Activated T-helper 2 cell treated with anti-CD3 and anti-CD28 coated beads, Interferon-gamma antibody, Interleukin-2, Interleukin-4, amounts not matched to agents 10 μg/mL and 5 μg/mL and 100 μg/mL, durations not matched to agents 14 hours and 24 hours and 36 hours (primary cell): ENCODE measurements around the gene SMOC2. TPM values are rescaled to one million over a fixed set of nuclear protein-coding genes. Genes with fewer than 3 reads are reported as not detected.

Source experiments
- DNase-seq: peaks from one replicate; pipeline ENCODE4 v3.0.0; 2021; ENCODE audit warnings: low spot score
- H3K27ac Mint-ChIP-seq: one replicate; pipeline ENCODE4 v1.8.0; 2021; ENCODE audit warnings: mixed read lengths
- H3K27me3 Mint-ChIP-seq: one replicate; pipeline ENCODE4 v1.8.0; 2021; ENCODE audit warnings: low read depth, mixed read lengths
- H3K36me3 Mint-ChIP-seq: one replicate; pipeline ENCODE4 v1.8.0; 2021; ENCODE audit warnings: low read depth, mixed read lengths
- H3K4me1 Mint-ChIP-seq: one replicate; pipeline ENCODE4 v1.8.0; 2021; ENCODE audit warnings: low read depth, mixed read lengths
- H3K4me3 Mint-ChIP-seq: one replicate; pipeline ENCODE4 v1.8.0; 2021; ENCODE audit warnings: low read depth, mild to moderate bottlenecking, moderate library complexity, mixed read lengths
- H3K9me3 Mint-ChIP-seq: one replicate; pipeline ENCODE4 v1.8.0; 2021; ENCODE audit warnings: mixed read lengths
- intact Hi-C: fragments of 100-400 bp; cut with micrococcal nuclease; formaldehyde crosslinking; loops from one replicate; pipeline ENCODE4 v1.15.1; 2023
- total RNA-seq: library from RNA; stranded (reverse); gene quantifications from 2 replicates; pipeline ENCODE4 v1.2.3, GENCODE V29; 2022

SMOC2 gene
- total RNA-seq, 1 donor from 2014 or later: not detected

DNA sequence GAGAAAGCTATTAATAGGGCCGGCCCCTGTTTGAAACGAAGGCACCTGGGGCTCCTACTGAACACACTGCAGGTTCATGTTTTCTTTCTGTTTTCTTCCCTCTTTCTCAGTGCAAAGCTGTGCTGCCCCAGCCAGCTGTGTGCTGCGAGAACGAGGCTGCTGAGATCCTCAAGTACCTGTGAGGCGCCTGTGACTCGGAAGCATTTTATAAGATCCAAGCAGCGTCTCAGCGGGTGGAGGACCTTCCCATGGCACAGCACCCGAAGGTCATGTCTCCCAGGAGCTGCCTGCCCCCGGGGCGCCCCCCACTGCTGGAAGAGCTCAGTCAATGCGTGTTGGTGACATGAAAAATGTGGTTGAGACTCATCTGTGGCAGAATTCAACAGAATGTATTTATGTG is 66.3 kb downstream of the SMOC2 start:
- Mint-ChIP-seq H3K9me3 (no peaks in the 10 kb centered on the region), H3K27ac (no peak overlapping the region), H3K36me3 (no peaks in the 10 kb centered on the region), H3K27me3 (no peaks in the 10 kb centered on the region), H3K4me1 (no peaks in the 10 kb centered on the region), H3K4me3 (no peak overlapping the region)
- intact Hi-C loops: no loop called here
- DNase-seq: no peak

DNA sequence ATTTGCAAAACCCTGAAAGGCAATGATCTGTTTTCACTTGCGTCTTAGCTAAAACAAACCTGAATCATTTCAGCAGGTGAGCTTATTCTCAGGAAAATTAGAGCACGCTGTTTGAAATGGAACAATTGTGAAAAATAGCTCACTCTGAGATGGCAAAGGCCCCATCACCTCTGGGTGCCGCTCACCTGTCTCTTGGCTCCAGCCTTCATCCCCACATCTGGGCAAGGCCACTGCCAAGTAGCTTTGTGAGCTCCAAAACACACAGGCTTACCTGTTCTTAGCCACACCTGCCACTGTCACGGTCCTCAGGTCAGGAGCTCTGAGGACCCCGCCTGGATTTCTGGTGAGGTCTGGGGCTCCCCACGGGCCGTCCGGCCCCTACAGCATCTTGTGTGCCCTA is 66.7 kb downstream of the SMOC2 start:
- Mint-ChIP-seq H3K9me3 (no peaks in the 10 kb centered on the region), H3K27me3 (no peaks in the 10 kb centered on the region), H3K4me3 (no peak overlapping the region), H3K4me1 (no peaks in the 10 kb centered on the region), H3K27ac (no peak overlapping the region), H3K36me3 (no peaks in the 10 kb centered on the region)
- intact Hi-C loops: no loop called here
- DNase-seq: no peak

DNA sequence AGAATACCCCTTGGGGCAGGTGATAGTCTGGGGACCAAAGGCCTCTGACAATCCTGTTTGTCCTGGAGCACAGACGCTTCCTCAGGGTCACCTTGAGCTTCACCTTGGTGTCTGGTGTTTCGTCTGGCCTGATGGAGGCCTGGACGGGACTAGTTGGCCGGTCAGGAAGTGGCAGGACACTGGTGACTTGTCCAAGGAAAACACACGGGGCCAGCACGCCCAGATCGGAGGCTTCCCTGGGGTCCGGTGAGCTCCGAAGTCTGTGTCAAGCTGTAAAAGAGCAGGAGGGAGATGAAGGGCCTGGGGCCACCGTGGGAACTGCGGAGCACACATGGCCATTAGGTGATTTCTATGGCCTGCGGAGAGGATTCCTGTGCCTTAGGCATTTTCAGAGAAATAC is 67.9 kb downstream of the SMOC2 start:
- no peak overlapping the region for H3K27ac Mint-ChIP-seq
- intact Hi-C loops: no loop called here
- H3K9me3 Mint-ChIP-seq: no peaks in the 10 kb centered on the region
- no peak overlapping the region for H3K4me3 Mint-ChIP-seq
- H3K27me3 Mint-ChIP-seq: no peaks in the 10 kb centered on the region
- DNase-seq: no peak
- H3K36me3 Mint-ChIP-seq: no peaks in the 10 kb centered on the region
- H3K4me1 Mint-ChIP-seq: no peaks in the 10 kb centered on the region

DNA sequence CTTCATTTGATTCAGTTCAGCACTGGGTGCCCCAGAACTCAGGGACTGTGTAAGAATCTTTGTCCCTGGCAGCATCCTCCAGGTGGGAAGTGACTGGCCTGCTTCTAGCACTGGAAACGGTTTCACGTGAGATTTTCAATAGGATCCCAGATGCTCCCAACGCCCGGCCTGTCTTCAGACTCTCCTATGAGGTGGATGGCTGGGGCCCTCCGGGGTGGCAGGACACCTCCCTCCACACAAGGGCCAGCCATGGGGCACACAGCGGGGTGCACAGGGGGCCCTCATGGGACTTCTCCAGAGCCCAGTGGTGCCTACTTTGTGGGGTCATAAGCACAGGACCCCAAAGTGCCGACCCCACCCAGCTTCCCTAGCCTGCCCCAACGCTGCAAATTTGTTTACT is 72.8 kb downstream of the SMOC2 start:
- Mint-ChIP-seq H3K9me3 (no peaks in the 10 kb centered on the region), H3K4me1 (no peaks in the 10 kb centered on the region), H3K36me3 (no peaks in the 10 kb centered on the region), H3K27ac (no peak overlapping the region), H3K4me3 (no peak overlapping the region), H3K27me3 (no peaks in the 10 kb centered on the region)
- intact Hi-C loops: no loop called here
- no peak for DNase-seq

DNA sequence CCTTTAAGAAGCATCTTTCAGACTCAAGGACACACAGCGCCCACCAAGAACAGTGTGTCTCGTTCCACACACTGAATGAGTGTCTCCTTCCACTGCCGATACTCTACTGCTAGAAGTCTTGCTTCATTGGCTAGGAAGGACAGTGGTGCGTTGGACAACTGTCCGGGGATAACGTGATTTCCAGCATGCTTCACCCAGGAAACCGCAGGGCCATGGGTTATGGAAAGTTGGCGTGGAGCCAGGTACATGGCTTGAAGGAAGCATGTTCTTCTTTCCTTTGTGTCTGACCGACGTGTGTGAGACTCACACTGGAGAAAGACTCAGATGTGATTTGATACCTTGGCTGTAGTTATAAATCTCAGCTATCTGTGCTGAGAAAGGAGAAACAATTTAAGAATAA is 73.2 kb downstream of the SMOC2 start:
- Mint-ChIP-seq H3K4me1 (no peaks in the 10 kb centered on the region), H3K36me3 (no peaks in the 10 kb centered on the region), H3K27me3 (no peaks in the 10 kb centered on the region), H3K9me3 (no peaks in the 10 kb centered on the region), H3K4me3 (no peak overlapping the region), H3K27ac (no peak overlapping the region)
- intact Hi-C loops: no loop called here
- no peak for DNase-seq

DNA sequence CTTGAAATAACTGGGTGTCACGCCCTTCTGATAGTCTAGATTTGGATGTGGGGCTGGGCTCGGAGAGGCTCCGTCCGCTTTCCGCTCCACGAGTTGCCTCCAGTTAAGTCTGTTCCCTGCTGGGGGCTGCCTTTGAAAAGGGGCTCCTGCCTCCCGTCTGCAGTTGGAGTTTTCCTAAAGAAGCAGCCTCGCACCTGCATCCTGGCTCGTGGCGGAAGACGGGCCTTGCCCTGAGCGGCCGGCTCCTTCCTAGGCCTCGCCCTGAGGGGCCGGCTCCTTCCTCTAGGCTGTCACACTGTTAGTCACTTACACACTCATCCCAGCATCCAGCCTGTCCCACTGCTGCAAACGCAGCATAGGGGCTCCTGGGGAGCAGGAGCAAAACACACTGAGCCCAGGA is 74.4 kb downstream of the SMOC2 start:
- intact Hi-C loops: no loop called here
- peaks cover 3% of the 10 kb centered on the region for H3K9me3 Mint-ChIP-seq
- no peaks in the 10 kb centered on the region for H3K4me1 Mint-ChIP-seq
- no peaks in the 10 kb centered on the region for H3K36me3 Mint-ChIP-seq
- H3K27me3 Mint-ChIP-seq: no peaks in the 10 kb centered on the region
- no peak for DNase-seq
- H3K4me3 Mint-ChIP-seq: no peak overlapping the region
- H3K27ac Mint-ChIP-seq: no peak overlapping the region

DNA sequence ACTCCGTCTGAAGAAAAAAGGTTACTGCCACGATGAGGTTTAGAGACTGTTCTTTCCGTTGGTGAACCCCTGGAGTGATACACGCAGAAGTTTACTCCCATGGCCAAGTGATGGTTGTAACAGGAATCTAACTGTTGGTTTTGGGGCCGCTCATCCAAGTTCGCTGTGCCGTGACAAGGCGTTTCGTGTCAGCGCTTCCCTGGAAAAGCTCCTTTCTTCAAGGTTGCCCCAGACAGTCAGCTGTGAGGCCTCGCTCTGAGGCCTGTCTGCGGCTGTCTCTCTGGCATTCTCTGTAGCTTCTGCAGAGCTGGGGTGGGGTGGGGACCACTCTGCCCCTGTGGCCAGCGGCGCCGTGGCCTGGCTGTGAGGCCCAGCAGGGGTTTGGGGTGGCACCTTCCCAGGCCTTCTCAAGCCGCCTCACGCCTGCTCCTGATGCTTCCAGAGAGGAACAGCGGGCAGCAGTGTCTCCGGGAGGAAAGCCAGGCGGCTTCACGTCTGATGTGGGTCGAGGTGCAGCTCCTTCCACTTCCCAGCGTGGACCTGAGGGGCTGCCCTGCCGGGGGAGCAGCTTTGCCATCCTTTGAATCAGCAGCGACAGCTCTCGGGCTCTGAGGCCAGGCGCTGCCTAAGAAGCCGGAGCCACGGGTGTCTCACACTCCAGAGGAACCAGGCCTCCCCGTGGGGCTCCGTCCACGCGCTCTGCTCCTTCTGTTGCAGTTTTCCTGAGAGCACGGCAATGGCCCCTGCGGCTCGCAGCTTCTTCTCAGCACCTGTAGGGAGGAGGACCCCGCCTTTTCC is 76.2 kb downstream of the SMOC2 start:
- no peaks in the 10 kb centered on the region for H3K4me1 Mint-ChIP-seq
- H3K27me3 Mint-ChIP-seq: no peaks in the 10 kb centered on the region
- H3K4me3 Mint-ChIP-seq: no peak overlapping the region
- intact Hi-C loops: no loop called here
- H3K27ac Mint-ChIP-seq: no peak overlapping the region
- H3K36me3 Mint-ChIP-seq: no peaks in the 10 kb centered on the region
- H3K9me3 Mint-ChIP-seq: peaks cover 3% of the 10 kb centered on the region
- DNase-seq: no peak

DNA sequence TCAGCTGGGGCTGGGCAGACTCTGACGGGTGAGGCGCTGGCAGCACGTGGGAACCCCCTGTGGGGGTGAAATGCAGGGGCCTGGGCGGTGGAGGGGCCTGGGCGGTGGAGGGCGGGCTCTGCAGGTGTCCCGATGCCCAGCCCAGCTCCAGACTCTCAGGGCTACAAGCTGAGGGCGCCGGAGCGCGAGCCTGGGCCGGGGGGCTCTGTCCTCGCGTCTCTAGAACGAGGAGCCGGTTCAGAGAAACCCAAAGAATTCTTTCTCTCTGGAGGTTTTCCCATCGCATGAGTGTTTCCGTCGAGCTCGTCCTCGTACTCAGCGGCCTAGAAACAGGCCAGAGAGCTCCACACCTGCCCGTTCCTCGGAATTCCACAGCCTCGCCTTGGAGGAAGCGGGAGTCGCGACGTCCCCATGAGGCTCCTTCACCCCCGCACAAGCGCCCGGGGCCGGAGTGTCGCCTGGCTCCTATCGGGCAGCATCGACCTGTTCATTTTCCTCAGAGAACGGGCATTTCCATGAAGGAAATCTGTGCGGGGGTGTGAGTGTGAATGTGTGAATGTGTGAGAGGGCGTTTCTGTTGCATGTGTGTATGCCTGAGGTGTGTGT is 76.9 kb downstream of the SMOC2 start:
- no peaks in the 10 kb centered on the region for H3K36me3 Mint-ChIP-seq
- H3K27ac Mint-ChIP-seq: no peak overlapping the region

DNA sequence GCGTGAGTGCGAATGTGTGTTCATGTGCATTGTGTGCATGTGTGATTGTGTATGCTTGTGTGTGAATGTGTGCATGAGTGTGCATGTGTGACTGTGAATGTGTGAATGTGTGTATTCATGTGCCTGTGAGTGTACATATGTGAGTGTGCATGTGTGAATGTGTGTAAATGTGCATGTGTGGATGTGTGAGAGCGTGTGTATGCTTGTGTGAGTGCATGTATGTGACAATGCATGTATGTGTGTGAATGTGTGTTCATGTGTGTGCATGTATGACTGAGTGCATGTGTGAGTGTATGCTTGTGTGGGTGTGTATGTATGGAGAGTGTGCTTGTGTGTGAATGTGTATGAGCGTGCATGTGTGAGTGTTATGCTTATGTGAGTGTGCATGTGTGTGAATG is 77.4 kb downstream of the SMOC2 start:
- Mint-ChIP-seq H3K4me3 (no peak overlapping the region), H3K27ac (no peak overlapping the region), H3K27me3 (no peaks in the 10 kb centered on the region), H3K36me3 (no peaks in the 10 kb centered on the region), H3K9me3 (peaks cover 3% of the 10 kb centered on the region), H3K4me1 (no peaks in the 10 kb centered on the region)
- no peak for DNase-seq
- intact Hi-C loops: no loop called here

More for the DNA sequence above, 76.9 kb downstream of the SMOC2 start:
- Mint-ChIP-seq H3K4me3 (no peak overlapping the region), H3K27me3 (no peaks in the 10 kb centered on the region), H3K9me3 (peaks cover 3% of the 10 kb centered on the region), H3K4me1 (no peaks in the 10 kb centered on the region)
- DNase-seq: no peak
- intact Hi-C loops: no loop called here

DNA sequence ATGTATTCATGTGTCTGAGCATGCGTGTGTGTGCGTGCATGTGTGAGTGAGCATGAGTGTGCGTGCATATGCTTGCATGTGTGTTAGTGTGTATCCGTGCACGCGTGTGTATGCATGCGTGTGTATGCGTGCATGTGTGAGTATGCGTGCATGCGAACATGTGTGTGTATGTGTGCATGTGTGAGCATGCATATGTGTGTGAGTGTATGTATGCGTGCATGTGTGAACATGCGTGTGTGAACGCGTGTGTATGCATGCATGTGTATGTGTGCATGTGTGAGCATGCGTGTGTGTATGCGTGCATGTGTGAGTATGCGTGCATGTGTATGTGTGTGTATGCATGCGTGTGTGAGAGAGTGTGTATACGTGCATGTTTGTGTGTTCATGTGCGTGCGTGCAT is 77.9 kb downstream of the SMOC2 start:
- no peak overlapping the region for H3K27ac Mint-ChIP-seq
- no peaks in the 10 kb centered on the region for H3K27me3 Mint-ChIP-seq
- intact Hi-C loops: no loop called here
- H3K4me3 Mint-ChIP-seq: no peak overlapping the region
- H3K9me3 Mint-ChIP-seq: peaks cover 3% of the 10 kb centered on the region
- H3K36me3 Mint-ChIP-seq: no peaks in the 10 kb centered on the region
- DNase-seq: no peak
- H3K4me1 Mint-ChIP-seq: no peaks in the 10 kb centered on the region

DNA sequence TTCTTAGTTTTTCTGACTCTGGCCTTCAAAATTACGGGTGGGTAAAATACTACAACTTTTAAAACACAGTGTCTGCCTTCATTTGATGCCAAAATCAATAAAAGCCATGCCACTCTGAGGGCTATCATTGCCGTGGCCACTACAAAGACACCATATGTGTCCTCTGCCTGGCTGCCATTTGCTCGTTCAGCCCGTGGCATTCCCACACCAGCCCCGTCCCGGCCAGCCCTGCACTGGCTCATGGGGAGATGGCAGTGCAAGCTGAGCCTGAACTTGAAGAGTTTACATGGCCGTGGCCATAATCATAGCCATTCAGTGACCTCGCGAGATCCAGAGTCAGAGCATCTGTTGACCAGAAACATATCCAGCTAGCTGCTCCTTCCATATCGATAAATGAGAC is 79.2 kb downstream of the SMOC2 start:
- no peak for DNase-seq
- no peaks in the 10 kb centered on the region for H3K27me3 Mint-ChIP-seq
- no peaks in the 10 kb centered on the region for H3K4me1 Mint-ChIP-seq
- H3K27ac Mint-ChIP-seq: no peak overlapping the region
- H3K9me3 Mint-ChIP-seq: peaks cover 3% of the 10 kb centered on the region
- intact Hi-C loops: no loop called here
- no peaks in the 10 kb centered on the region for H3K36me3 Mint-ChIP-seq
- no peak overlapping the region for H3K4me3 Mint-ChIP-seq

DNA sequence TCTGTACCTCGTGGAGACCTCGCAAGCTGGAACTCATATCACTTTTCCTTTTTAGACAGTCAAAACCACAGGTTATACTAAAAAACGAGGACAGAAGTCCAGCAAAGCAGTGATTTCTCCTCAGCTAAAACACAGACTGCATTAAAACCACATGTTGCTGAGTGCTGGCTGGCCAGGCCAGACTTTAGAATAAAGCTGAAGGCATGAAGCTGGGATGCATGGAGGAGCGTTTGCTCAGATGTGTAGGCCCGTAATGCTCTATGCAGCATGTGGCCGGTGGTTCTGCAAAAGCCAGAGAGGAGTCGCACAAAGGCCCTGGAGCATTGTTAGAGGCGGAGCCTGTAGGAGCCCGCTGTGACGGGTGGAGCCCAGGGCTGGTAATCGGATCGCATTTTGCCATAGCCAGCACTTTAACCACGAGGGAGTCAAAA is 83.6 kb downstream of the SMOC2 start:
- DNase-seq: no peak
- H3K4me1 Mint-ChIP-seq: no peaks in the 10 kb centered on the region
- intact Hi-C loops: no loop called here
- H3K9me3 Mint-ChIP-seq: peaks cover 3% of the 10 kb centered on the region
- H3K36me3 Mint-ChIP-seq: no peaks in the 10 kb centered on the region
- no peaks in the 10 kb centered on the region for H3K27me3 Mint-ChIP-seq
- H3K27ac Mint-ChIP-seq: no peak overlapping the region
- no peak overlapping the region for H3K4me3 Mint-ChIP-seq

DNA sequence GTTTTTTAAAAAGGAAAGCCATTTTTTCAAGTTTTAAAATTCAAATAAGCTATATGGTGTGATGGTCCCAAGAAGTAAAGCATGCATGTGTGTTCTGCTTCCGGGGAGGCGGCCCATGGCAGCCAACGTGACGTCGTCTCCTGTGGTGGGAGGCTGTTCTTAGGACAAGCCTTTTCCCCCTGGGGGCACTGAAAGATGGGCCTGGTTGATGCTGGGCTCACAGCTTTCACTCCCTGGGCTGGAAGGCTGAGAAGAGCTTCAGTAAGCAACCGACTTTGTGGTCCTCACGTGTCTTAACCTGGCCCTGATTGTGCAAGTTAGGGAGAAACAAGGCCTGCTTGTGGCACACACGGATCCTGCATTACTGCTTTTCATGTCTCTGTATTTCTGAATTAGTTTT is 84.1 kb downstream of the SMOC2 start:
- no peaks in the 10 kb centered on the region for H3K9me3 Mint-ChIP-seq
- no peaks in the 10 kb centered on the region for H3K36me3 Mint-ChIP-seq
- H3K4me1 Mint-ChIP-seq: no peaks in the 10 kb centered on the region
- H3K27me3 Mint-ChIP-seq: no peaks in the 10 kb centered on the region
- no peak for DNase-seq
- intact Hi-C loops: no loop called here
- no peak overlapping the region for H3K27ac Mint-ChIP-seq
- no peak overlapping the region for H3K4me3 Mint-ChIP-seq
